PC-9 (cell line): ENCODE data around the gene TBATA.

Source experiments
- CTCF ChIP-seq: fragments of 200-600 bp; sonication (generic); conservative IDR thresholded peaks from 2 replicates; pipeline ENCODE4 v1.6.1; 2017; ENCODE audit warnings: mixed run types, antibody characterized with exemption, mild to moderate bottlenecking, moderate library complexity
- EZH2 ChIP-seq: fragments of 200-600 bp; sonication (generic); IDR thresholded peaks from 2 replicates; pipeline ENCODE4 v1.8.0; 2017; ENCODE audit warnings: antibody characterized with exemption, low read depth

- TF ChIP-seq CTCF (no peak), EZH2 (no peak)
Measured at GRCh38 chr10:70786799-70787415, 1.7 kb upstream of the TBATA start.
